ENCODE data around the gene TMEM204.

TMEM204 gene

GRCh38 chr16:1548233-1548632 lies 14.8 kb downstream of the TMEM204 start (continued):
- TF ChIP-seq ZNF416 (tag by site-specific recombination; IDR thresholded peaks at IDR 0.05) = no peak
- TF ChIP-seq ZNF423 (tag by site-specific recombination; IDR thresholded peaks at IDR 0.05) = no peak
- TF ChIP-seq ZNF324 (tag by site-specific recombination; IDR thresholded peaks at IDR 0.05) = no peak
- TF ChIP-seq ZNF747 (tag by site-specific recombination; IDR thresholded peaks at IDR 0.05) = no peak
- no peak for TF ChIP-seq ZNF558 (tag by site-specific recombination; IDR thresholded peaks at IDR 0.05)

- CTCF ChIA-PET = no interaction called here
- Histone ChIP-seq H3K27ac (ENCODE audit: extremely low read depth, low read depth, low read length) (no peak overlapping the region), H3K36me3 (ENCODE audit: control insufficient read depth in 2 of 2, insufficient read depth in 1 of 2, low read length in 2 of 2) (peaks cover 3 to 15% of the 10 kb centered on the region in 2 experiments; a peak in 2 of 3 replicates), H3K4me3 (ENCODE audit: low read depth, low read length) (no peak overlapping the region), H3K4me1 (ENCODE audit: control insufficient read depth, insufficient read depth, low read length) (no peaks in the 10 kb centered on the region), H3K9me3 (ENCODE audit: control insufficient read depth, insufficient read depth, low read depth, low read length) (no peaks in the 10 kb centered on the region)
- POLR2A ChIA-PET = no interaction called here
- TF ChIP-seq ZNF350 (tag by site-specific recombination; IDR thresholded peaks at IDR 0.05) (no peak), ZNF138 (tag by site-specific recombination; IDR thresholded peaks at IDR 0.05; ENCODE audit: borderline replicate concordance) (no peak), SP3 (tag by site-specific recombination; IDR thresholded peaks at IDR 0.05) (no peak), ZNF473 (tag by site-specific recombination; IDR thresholded peaks at IDR 0.05) (no peak), ZNF157 (tag by site-specific recombination; IDR thresholded peaks at IDR 0.05) (no peak), MYNN (tag by site-specific recombination; IDR thresholded peaks at IDR 0.05; ENCODE audit: borderline replicate concordance) (no peak), ZSCAN30 (tag by site-specific recombination; IDR thresholded peaks at IDR 0.05) (no peak), ZNF266 (tag by site-specific recombination; IDR thresholded peaks at IDR 0.05; ENCODE audit: low read depth) (no peak)
Measured at GRCh38 chr16:1548727-1549126, 15.3 kb downstream of the TMEM204 start.

- H3K4me1 ChIP-seq (ENCODE audit: control insufficient read depth, insufficient read depth, low read length) = no peaks in the 10 kb centered on the region
- H3K9me3 ChIP-seq (ENCODE audit: control insufficient read depth, insufficient read depth, low read depth, low read length) = no peaks in the 10 kb centered on the region
- CTCF ChIA-PET = interaction anchor here (0.7 kb wide), 1 partner anchor 38 kb away, joined by 6 read pairs; no protein-coding TSS in a partner anchor
- no peak for TF ChIP-seq ZNF175 (tag by site-specific recombination; IDR thresholded peaks at IDR 0.05)
- no peak overlapping the region for H3K4me3 ChIP-seq (ENCODE audit: low read depth, low read length)
- H3K27ac ChIP-seq (ENCODE audit: extremely low read depth, low read depth, low read length) = no peak overlapping the region
- H3K36me3 ChIP-seq (ENCODE audit: control insufficient read depth in 2 of 2, insufficient read depth in 1 of 2, low read length in 2 of 2) = peaks cover 3 to 25% of the 10 kb centered on the region in 2 experiments; a peak in 2 of 3 replicates
- POLR2A ChIA-PET = no interaction called here
Measured at GRCh38 chr16:1550069-1550468, 16.6 kb downstream of the TMEM204 start.

- ChIA-PET CTCF (no interaction called here), POLR2A (no interaction called here)
- H3K4me3 ChIP-seq (ENCODE audit: low read depth, low read length) = no peak overlapping the region
Measured at GRCh38 chr16:1550696-1551095, 17.2 kb downstream of the TMEM204 start.

More at GRCh38 chr16:1550696-1551095, 17.2 kb downstream of the TMEM204 start:
- no peaks in the 10 kb centered on the region for H3K9me3 ChIP-seq (ENCODE audit: control insufficient read depth, insufficient read depth, low read depth, low read length)
- no peaks in the 10 kb centered on the region for H3K4me1 ChIP-seq (ENCODE audit: control insufficient read depth, insufficient read depth, low read length)
- no peak for TF ChIP-seq ZNF610 (tag by site-specific recombination; IDR thresholded peaks at IDR 0.05; ENCODE audit: borderline replicate concordance)
- no peak for TF ChIP-seq BCL11B (tag by site-specific recombination; IDR thresholded peaks at IDR 0.05; ENCODE audit: low read depth)
- TF ChIP-seq ZNF677 (tag by site-specific recombination; IDR thresholded peaks at IDR 0.05) = no peak
- TF ChIP-seq TRIM28 (IDR thresholded peaks at IDR 0.05; ENCODE audit: borderline replicate concordance, low read length) = no peak
- TF ChIP-seq ZNF404 (tag by site-specific recombination; IDR thresholded peaks at IDR 0.05) = no peak
- TF ChIP-seq PBX3 (CRISPR knock-in tag; IDR thresholded peaks at IDR 0.05) = no peak
- no peak for TF ChIP-seq ZNF146 (tag by site-specific recombination; IDR thresholded peaks at IDR 0.05)
- TF ChIP-seq ZNF76 (tag by site-specific recombination; IDR thresholded peaks at IDR 0.05; ENCODE audit: borderline replicate concordance, low read depth) = no peak
- TF ChIP-seq ZNF112 (tag by site-specific recombination; IDR thresholded peaks at IDR 0.05) = no peak
- TF ChIP-seq ZFP41 (tag by site-specific recombination; IDR thresholded peaks at IDR 0.05; ENCODE audit: borderline replicate concordance) = no peak
- no peak for TF ChIP-seq ZNF394 (tag by site-specific recombination; IDR thresholded peaks at IDR 0.05; ENCODE audit: borderline replicate concordance)
- no peak overlapping the region for H3K27ac ChIP-seq (ENCODE audit: extremely low read depth, low read depth, low read length)
- H3K36me3 ChIP-seq (ENCODE audit: control insufficient read depth in 2 of 2, insufficient read depth in 1 of 2, low read length in 2 of 2) = peaks cover 3 to 30% of the 10 kb centered on the region in 2 experiments; a peak in 2 of 3 replicates
